ENCODE data around the gene SOX13. TPM values are rescaled to one million over a fixed set of nuclear protein-coding genes. Genes with fewer than 3 reads are reported as not detected.

Gene SOX13
- total and polyA plus RNA-seq, 2 of the 4 experiments (the other 2 are of a cell fraction), result 0.54 to 3.5 TPM

- H2BK120ac ChIP-seq (ENCODE audit: low read depth, low read length), result no peak overlapping the region
- no peaks in the 10 kb centered on the region for H4K20me1 ChIP-seq (ENCODE audit: insufficient read depth, low read length)
- H3K79me1 ChIP-seq (ENCODE audit: low read depth in 1 of 2, low read length in 2 of 2), result peaks cover 0 to 9% of the 10 kb centered on the region in 2 experiments; a peak in 2 of 4 replicates
- no peak overlapping the region for H2BK15ac ChIP-seq (ENCODE audit: low read depth, low read length)
- no peak for TF ChIP-seq MAFK (IDR thresholded peaks at IDR 0.05; ENCODE audit: low read depth, low read length)
- no peak for TF ChIP-seq ELK1 (IDR thresholded peaks at IDR 0.05; ENCODE audit: borderline replicate concordance, low read depth, low read length)
- TF ChIP-seq, protein P1, sequence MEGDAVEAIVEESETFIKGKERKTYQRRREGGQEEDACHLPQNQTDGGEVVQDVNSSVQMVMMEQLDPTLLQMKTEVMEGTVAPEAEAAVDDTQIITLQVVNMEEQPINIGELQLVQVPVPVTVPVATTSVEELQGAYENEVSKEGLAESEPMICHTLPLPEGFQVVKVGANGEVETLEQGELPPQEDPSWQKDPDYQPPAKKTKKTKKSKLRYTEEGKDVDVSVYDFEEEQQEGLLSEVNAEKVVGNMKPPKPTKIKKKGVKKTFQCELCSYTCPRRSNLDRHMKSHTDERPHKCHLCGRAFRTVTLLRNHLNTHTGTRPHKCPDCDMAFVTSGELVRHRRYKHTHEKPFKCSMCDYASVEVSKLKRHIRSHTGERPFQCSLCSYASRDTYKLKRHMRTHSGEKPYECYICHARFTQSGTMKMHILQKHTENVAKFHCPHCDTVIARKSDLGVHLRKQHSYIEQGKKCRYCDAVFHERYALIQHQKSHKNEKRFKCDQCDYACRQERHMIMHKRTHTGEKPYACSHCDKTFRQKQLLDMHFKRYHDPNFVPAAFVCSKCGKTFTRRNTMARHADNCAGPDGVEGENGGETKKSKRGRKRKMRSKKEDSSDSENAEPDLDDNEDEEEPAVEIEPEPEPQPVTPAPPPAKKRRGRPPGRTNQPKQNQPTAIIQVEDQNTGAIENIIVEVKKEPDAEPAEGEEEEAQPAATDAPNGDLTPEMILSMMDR (conservative IDR thresholded peaks at IDR 0.05; ENCODE audit: low read depth, low read length), result no peak
- no peak for TF ChIP-seq POLR2A (IDR thresholded peaks at IDR 0.05; ENCODE audit: low read depth, low read length)
- TF ChIP-seq CEBPB (IDR thresholded peaks at IDR 0.05; ENCODE audit: low read depth, low read length), result no peak
- no peak for TF ChIP-seq RCOR1 (IDR thresholded peaks at IDR 0.05; ENCODE audit: insufficient replicate concordance, low read length)
- no peak for TF ChIP-seq MAZ (IDR thresholded peaks at IDR 0.05; ENCODE audit: borderline replicate concordance, low read depth, low read length)
- TF ChIP-seq RFX5 (IDR thresholded peaks at IDR 0.05; ENCODE audit: low read depth, low read length), result no peak
- no peak for TF ChIP-seq SMC3 (IDR thresholded peaks at IDR 0.05; ENCODE audit: low read depth, low read length)
- no peak for TF ChIP-seq FOS (IDR thresholded peaks at IDR 0.05; ENCODE audit: low read depth, low read length)
- TF ChIP-seq CHD1 (IDR thresholded peaks at IDR 0.05; ENCODE audit: low read depth, low read length), result no peak
- TF ChIP-seq RAD21 (IDR thresholded peaks at IDR 0.05; ENCODE audit: low read length), result no peak
- H2BK20ac ChIP-seq (ENCODE audit: low read depth, low read length), result no peak overlapping the region
- H3K36me3 ChIP-seq (ENCODE audit: control insufficient read depth, insufficient read depth, low read length), result no peaks in the 10 kb centered on the region
- H4K8ac ChIP-seq (ENCODE audit: low read depth in 2 of 2, low read length in 2 of 2), result no peak overlapping the region
- no peak overlapping the region for H3K9ac ChIP-seq (ENCODE audit: low read depth, low read length)
- no peak for DNase-seq
- peaks cover 10% of the 10 kb centered on the region; the same call in 1 of the 2 replicates for H3K27me3 ChIP-seq (ENCODE audit: control insufficient read depth, insufficient read depth, low read length)
- dilution Hi-C loops (cut with HindIII; ENCODE audit: low sequenced_read_pairs, unreplicated experiment), result loop anchor here (25.0 kb wide), 1 partner anchor 231 kb away; no protein-coding TSS in a partner anchor
- no peak overlapping the region for H3K4me3 ChIP-seq (ENCODE audit: insufficient read depth, low read depth, low read length)
- H3K18ac ChIP-seq (ENCODE audit: low read depth, low read length), result no peak overlapping the region
- no peak overlapping the region for H3K4ac ChIP-seq (ENCODE audit: low read depth, low read length)
- no peak overlapping the region for H3K27ac ChIP-seq (ENCODE audit: insufficient read depth, low read length)
- H3K9me3 ChIP-seq (ENCODE audit: control insufficient read depth, insufficient read depth, low read length), result no peaks in the 10 kb centered on the region
- 54% methylated on average over 3 of the region's 10 CpGs; no CpG with 5 or more reads in 1 of the 2 experiments for WGBS, 2 experiments (ENCODE audit: extremely low coverage in 2 of 2, insufficient read length in 1 of 2)
- BruUV-seq (replicated peaks), result no TSS peak
- no peak overlapping the region for H2AK5ac ChIP-seq (ENCODE audit: low read depth, low read length)
- H3K56ac ChIP-seq (ENCODE audit: extremely low read depth, insufficient read depth, low read length), result no peak overlapping the region
- POLR2A ChIA-PET (ENCODE audit: unreplicated experiment), result no interaction called here
- H3K4me2 ChIP-seq (ENCODE audit: low read depth, low read length), result no peak overlapping the region
- no peak overlapping the region for H3K14ac ChIP-seq (replicated peaks; ENCODE audit: low read depth, low read length)
- no peak overlapping the region for H4K5ac ChIP-seq (ENCODE audit: low read depth, low read length)
- peaks cover 5% of the 10 kb centered on the region for H3K4me1 ChIP-seq (ENCODE audit: control insufficient read depth, insufficient read depth, low read length)
- no peak for ATAC-seq (ENCODE audit: low read depth)
- peaks cover 7% of the 10 kb centered on the region; the same call in 1 of the 2 replicates for H3K9me1 ChIP-seq (ENCODE audit: insufficient read depth, low read length)
- CTCF ChIA-PET, result no interaction called here
- in situ Hi-C loops (cut with MboI; ENCODE audit: low sequenced_read_pairs), result loop anchor here (5.0 kb wide), 1 partner anchor 206 kb away; no protein-coding TSS in a partner anchor
- H2AK9ac ChIP-seq (replicated peaks; ENCODE audit: low read depth, low read length, poor library complexity), result no peak overlapping the region
- intact Hi-C loops (cut with micrococcal nuclease), result no loop called here
- H4K91ac ChIP-seq (ENCODE audit: insufficient read depth, low read depth, low read length), result no peak overlapping the region
- H2AFZ ChIP-seq (replicated peaks; ENCODE audit: low read length, poor library complexity), result no peak overlapping the region
- H2BK5ac ChIP-seq (ENCODE audit: low read depth, low read length, poor library complexity, severe bottlenecking), result no peak overlapping the region
- no peak overlapping the region for H3K23ac ChIP-seq (ENCODE audit: low read depth, low read length)
Measured at GRCh38 chr1:204155881-204156280, 83.0 kb downstream of the SOX13 start.
